GM19452 (cell line): ENCODE data around the gene LZTS3.
A peak's percentile ranks its signal among the peaks of the same experiment; 100 is the strongest.
"Not testable (repeated sequence)": the region's sequence is repeated elsewhere in the genome, so short reads cannot be mapped to it uniquely, and the experiment has no call there.

Experiments used
- ATAC-seq: cut with Tn5 transposase; IDR thresholded peaks from one replicate; pipeline ENCODE4 v1.9.1; 2021; ENCODE audit not compliant: unreplicated experiment

Gene LZTS3

DNA sequence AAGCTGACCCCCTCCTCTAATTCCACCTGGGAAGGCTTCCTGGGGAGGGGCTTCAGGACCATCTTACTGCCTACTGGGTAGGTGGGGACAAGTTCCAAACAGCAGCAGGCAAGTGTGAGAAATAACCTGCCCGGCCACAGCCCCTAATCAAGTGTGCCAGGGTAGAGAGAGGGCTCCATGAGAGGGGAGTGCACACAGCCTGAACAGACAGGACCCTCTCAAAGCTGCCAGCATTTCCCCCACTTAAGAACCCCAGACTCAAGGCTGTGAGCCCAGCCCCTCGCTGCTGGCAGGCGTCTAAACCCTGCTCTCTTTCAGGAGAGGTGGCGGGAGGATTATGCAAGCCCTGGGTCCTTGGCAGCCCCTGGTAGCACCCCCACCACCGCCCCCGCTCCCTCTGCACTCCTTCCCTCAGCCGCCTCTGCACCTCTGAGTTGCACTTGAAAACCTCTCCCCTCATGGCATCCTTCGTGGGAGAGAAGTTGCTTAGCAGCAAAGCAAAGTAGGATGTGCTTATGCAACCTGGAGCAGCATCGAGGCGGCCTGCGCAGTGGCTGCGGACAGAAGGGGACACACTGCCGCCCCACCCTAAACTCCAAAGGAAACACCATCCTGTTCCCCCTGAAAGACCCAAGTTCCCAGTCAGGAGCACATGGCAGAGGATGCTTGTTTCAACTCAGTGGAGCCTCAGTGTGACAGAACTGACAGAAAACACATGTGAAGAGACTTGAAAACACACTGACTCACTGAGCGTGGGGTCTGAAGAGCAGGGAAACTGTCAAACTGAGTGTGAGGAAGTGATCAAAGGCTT, 20.7 kb upstream of the LZTS3 start:
- no peak for ATAC-seq

DNA sequence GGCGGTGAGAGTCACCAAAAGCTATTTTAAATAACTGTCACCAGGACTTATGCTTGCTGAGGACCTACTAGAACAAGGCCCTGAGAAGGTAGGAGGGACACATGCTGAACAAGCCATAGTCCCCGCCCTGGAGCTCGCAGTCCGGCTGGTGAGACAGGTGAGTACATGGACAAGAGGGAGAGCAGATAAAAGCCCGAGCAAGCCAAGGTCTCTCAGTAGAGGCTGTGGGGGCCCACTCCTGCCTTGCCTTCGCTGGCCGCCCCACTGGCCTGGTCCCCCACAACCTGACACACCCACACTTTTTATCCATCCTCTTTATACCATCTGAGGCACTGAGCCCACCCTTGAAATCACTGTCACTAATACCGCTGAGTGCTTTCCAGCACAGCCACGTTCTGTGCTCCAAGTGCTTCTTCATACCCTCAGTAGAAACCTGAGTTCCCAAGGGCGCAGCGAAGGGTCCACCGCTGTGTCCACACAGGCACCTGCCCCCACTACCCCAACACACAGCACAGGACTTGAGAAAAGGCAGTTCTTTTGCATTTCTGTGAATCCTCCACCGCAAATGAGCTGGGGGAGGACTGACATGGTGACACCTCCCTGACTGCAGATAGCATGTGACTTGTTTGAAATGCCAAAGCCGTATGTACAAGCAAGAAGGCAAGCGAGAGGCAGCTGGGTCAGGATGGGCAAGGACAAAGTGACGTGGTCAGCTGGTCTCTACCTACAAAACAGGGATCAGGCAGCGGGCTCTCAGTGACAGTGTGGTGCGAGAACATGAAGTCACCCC, 19.1 kb upstream of the LZTS3 start:
- ATAC-seq: no peak

DNA sequence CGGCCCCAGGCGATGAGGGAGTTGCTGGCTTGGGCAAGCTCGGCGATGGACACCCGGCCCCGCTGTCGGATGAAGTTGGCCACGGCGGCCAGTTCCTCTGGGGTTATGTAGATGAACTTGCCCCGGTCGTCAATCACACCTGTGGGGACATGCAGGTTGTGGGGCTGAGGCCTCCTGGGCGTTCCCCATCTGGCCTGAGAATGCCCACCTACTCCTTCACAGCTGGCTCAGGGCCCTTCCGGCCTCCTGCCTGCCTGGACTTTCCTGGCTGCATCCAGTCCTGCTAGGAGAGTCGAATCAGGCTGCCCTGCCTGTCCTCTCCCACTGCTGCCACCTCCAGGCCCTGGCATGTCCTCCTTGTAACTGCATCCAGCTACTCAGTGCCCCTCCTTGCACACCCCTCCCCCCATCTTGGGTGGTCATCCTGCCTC, 17.3 kb upstream of the LZTS3 start:
- no peak for ATAC-seq

DNA sequence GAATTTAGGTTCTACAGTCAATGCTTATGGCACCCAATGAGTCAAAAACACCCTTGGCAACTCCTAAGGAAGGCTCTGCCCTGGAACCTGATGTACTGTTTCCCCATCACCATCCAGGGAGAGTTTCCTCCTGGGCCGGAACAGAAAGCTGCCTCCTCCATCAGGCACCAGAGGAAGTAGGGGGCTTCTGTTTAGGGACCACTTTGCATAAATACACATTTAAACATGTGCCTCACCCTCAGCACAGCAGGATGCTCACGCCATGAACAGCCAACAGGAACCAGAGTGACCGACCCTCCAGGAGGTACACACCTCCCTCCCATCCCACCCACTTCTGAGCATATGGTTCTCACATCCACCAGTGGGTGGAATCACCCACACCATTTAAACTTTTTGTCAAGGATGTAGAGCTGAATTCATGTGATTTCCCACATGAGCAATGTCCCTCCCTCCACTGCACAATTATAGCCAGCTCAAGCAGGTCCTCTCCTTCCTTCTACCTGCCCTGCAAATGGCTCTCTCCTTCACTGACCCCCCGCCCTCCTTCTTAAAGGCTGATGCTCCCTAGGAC, 16.3 kb upstream of the LZTS3 start:
- no peak for ATAC-seq

DNA sequence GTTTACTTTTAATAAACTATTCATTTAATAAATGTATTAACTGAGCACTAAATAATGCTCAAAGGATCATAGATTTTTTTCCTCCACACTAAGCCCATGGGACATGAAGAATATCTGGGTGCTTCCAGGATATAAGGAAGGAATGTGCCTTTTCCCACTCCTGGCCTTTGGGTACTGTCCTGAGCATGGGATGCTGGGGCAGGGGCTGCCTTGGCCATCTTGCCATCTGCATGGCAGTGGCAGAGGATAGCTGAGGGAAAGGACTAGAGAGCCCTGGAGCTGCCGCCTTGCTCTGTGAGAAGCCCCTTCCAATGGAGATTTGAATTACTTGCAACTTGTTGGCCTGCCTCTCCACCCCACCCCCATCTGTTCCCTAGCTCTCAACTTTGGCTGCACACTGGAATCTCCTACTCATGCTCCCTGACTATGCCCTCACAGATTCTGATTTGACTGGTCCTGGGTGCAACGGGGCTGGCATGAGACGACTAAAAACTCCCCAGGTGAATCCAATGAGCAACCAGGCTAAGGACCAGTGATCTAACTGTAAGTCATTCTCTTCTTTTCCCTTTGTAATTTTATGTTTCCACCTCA, 15.6 kb upstream of the LZTS3 start:
- ATAC-seq: no peak

DNA sequence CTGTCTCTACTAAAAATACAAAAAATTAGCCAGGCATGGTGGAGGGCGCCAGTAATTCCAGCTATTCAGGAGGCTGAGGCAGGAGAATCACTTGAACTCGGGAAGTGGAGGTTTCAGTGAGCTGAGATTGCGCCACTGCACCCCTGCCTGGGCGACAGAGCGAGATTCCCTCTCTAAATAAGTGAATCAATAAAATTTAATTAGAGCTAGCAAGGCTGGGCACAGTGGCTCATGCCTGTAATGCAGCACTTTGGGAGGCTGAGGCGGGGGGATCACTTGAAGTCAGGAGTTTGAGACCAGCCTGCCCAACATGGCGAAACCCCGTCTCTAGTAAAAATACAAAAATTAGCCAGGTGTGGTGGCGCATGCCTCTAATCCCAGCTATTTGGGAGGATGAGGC, 14.5 kb upstream of the LZTS3 start:
- ATAC-seq: not testable (repeated sequence)

DNA sequence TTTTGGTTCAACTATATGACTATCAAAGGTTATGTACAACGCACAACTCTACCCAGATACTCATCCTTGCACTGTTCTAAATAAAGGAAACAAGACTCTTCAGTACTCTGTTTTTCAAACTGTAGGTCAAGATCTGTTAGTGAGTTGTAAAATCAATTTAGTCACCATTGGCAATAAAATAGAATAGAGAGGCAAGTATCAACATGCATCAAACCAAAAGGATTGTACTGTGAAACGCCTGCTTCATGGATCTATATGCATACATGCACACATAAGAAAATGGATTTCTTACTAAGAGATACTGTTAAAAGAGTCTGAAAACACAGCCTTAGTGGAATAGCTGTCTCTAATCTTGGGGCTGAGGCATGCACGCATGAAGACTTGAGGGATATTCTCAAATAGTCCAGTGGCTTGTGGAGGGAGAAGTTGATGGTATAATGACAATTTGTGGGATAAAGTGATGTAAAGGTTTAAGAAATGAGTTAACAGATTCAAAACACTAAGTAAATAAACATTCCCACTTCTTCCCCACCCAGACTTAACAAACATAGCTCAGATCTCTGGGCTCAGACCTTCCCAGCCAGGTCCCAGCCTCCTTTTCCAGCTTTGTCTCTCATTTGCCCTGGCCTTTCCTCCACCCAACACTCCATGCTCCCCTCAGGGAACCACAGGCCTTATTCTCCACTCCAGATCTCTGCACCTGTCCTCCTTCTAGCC, 10.7 kb upstream of the LZTS3 start:
- no peak for ATAC-seq

DNA sequence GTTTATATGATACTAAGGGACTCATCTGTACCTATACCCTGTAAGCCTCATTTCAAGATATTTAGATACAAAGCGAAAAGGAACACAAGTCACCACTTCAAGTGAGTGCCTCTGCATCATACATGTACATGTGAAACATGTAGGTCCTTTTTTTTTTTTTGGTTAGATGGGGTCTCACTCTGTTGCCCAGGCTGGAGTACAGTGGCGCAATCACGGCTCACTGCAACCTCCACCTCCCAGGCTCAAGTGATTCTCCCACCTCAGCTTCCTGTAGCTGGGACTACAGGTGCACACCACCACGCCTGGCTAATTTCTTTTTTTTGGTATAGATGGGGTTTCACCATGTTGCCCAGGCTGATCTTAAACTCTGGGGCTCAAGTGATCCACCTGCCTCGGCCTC, 9.1 kb upstream of the LZTS3 start:
- ATAC-seq: not testable (repeated sequence)

DNA sequence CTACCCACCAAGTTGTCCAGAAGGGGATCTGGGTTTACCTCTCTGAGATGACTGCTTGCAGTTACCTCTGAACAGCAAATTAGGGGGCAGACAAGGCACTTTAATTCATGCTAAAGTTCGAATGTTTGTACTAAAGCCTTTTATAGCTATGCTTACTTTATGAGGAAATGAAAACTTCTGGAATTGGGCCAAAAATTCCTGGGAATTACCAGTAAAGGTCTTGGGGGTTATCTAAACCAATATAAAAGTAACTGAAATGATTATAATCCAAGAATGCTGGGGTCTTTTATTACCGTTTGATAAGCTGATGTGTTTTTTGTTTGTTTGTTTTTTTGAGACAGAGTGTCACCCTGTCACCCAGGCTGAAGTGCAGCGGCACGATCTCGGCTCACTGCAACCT, 7.9 kb upstream of the LZTS3 start:
- ATAC-seq: no peak

DNA sequence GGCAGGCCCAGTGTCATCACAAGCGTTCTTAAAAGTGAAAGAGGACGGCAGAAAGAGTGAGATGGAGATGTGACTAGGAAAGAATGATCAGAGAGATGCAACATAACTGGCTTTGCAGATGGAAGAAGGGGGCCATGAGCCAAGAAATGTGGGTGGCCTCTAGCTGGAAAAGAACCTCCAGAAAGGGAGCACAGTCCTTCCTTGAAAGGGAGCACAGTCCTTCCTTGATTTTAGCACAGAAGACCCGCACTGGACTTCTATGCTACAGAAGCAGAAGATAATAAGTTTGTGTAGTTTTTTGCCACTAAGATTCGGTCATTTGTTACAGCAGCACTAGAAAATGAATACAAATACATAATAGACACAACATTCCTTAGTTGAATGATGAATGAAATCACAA, 7.0 kb upstream of the LZTS3 start:
- ATAC-seq: no peak

DNA sequence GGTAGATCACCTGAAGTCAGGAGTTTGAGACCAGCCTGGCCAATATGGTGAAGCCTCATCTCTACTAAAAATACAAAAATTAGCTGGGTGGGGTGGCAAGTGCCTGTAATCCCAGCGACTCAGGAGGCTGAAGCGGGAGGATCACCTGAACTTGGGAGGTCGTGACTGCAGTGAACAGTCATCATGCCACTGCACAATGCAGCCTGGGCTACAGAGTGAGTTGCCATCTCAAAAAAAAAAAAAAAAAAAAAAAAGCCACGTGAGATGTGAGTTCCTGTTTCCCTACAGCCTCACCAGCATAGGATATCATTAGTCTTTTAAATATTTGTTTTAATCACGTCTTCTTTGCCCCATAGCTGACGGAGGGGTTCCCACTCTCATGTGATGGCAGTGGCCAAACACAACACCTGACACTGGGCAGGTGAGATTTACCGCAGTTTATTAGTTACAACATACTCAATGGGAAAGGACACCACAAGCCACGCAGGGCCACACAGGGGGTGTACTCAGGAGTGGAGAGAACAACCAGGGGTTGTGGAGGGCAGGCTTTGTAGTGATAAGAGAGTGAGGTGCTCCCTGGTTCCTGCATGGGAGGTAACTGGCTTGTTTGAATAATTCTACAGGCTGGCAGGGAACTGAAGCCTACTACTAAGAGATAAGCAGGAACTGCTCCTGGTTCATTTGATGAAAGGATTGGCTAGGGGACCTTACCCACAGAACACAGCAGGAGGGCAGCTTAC, 4.6 kb upstream of the LZTS3 start:
- no peak for ATAC-seq

DNA sequence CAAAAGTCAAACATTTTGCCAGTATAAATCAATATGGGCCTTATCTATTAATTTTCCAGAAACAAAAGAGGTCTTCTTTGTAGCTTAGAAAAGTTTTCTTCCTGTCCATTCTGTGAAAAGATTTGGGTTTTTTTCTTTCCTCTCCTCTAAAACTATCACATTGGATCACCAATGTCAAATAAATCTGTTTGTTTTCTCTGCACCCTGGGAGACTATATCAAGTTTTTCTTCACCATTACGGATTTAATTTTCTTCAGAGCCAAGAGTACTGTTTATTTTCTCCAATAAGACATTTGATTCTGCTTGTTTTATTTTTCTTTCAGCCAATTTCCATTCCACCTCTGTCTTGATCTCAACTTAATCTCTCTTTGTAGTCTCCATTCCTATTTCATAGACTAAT, 1.9 kb upstream of the LZTS3 start:
- ATAC-seq: no peak

DNA sequence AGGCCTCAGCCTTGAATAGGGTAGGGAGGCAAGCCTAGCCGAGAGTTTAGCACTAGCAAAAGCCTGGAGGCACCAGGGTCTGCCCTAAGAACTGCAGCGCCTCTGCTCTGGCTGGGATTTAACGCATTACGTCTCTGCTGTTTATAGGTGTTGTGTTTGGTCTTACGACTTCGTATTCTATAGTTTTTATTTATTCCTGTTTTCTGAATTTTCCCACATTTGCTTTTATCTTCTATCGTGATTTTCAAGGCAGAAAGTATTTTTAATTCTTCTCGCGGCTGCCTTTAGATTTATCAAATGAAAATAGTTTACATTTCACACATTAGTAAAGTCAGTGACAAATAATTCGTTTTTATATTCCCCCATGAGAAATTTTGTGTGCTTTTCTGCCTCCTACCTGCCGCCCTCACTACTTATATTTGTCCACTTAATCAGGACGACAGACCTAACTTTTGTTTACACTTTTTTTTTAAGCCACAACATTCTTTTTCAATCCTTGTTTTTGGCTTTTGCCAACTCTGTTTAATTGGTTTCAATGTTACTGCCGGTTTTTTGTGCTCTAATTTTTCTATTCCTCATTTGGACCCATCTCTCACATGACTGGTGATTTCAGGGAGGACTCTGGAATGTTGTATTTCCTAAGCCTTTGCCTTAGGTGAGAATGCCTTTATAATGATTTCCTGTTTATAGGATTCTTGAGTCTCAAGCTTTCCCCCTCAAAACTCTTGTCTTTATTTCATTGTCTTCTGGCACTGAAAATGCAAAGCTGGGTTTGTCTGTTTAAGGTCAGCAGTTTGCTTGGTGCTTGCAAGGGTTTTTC, 1.3 kb upstream of the LZTS3 start:
- no peak for ATAC-seq

DNA sequence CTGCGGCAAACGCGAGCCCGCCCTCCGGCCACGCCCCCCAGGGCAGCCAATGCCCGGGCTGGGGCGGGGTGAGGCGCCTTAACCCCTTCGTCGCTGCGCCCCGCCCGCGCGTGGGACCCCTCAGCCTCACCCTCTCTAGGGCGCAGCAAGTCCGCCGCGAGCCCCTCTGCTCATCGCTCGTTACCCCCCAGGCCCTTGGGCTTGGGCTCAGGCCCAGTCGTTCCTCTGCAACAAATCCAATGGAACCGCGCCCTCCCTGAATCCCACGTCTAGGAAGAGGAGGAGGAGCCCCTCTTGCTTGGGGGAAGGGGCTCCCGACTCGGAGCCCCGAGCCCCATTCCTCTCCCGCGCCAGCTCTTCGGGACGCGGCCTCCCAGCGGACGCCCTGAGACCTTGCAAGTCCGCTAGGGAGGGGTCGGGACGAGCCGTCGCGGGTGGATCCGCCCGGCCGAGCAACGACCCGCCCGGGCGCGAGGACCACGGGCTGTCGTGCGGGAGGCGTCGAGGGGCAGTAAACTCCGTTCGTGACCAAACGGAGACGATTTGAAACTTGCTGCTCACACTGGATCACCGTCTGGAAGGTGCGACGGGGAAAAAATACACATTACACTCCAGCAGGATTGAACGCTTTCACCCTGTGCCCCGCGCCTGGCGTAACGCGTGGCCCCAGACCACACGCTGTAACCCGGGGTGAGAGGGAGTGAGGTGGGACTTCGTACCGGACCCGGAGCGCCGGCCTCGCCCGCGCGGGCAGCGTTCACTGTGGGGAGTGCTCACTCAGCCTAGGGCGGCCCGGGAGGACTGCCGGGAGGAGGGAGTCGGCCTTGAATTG, 477 bp upstream of the LZTS3 start:
- peak; percentile 27 for ATAC-seq

DNA sequence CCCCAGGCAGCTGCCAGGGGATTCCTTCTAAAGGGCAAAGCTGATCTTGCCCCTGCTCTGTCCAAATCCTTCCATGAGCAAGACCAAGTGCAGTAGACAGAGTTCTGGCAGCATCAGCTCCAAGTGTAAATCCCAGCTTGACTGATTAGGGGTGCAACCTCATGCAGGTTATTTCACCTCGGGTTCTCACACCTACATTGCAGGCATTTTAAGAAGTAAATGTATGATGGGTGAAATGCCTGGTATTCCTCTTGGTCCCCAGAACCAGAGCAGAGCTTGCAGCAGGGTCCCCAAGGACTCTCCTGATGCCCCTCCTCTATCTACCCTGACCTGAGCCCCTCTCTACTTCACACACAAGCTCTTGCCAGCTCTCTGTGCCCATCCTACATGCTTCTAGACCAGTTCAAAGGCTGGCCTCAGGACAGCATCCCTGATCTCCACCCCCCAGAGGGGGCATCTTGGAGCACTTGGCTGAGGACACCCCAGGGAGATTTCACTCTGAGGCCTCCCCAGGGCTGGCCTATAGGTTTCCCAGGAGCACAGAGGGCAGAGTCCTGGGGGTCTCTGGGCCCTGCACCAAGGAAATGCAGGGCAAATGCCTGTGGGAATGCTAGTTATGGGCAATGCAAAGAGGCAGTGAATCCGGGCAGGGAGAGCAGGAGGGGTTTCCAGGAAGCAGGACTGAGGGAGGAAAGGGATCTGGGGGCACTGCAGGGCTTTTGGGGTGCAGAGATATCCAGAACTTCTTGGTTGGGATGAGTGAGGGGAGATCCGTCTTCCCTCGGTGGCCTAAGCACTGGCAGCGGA, 1.0 kb downstream of the LZTS3 start:
- no peak for ATAC-seq

DNA sequence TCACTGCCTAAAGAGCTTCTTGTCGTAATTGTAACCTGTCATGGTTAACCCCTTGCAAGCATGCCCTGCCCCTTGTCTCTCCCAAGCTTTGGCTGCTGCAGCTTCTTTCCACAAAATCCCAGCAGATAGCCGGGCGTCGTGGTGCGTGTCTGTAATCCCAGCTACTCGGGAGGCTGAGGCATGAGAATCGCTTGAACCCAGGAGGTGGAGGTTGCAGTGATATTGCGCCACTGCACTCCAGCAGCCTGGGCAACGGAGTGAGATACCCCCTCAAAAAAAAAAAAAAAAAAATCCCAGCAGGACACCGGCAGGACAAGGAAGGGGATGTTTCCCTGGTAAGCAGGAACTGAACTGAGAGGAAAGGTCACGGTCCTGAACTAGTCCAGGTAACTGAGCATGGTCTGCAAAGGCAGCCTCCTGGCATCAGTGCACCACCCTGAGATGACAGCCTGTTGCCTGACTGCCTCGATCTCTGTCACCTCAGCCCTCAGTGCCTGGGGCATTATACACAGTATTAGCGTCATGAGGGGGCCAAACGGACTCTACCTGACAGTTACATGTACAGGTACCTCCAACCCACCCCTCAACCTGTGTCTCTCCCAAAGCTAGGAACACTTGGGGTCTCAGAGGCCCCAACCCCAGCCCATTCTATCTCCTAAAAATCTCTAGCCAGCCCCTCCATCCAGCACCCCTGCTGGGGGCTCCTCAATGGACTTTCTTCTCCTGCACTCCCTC, 1.8 kb downstream of the LZTS3 start:
- ATAC-seq: no peak
